GM03348 (cell line): ENCODE data around the gene ABCG4.

Experiments
- DNase-seq: peaks from one replicate; pipeline ENCODE4 v3.0.0; 2012; ENCODE audit warnings: low spot score

ABCG4 gene

GRCh38 chr11:119206511-119207414 is 57.9 kb downstream of the ABCG4 start:
- DNase-seq = peak; percentile 62

DNA sequence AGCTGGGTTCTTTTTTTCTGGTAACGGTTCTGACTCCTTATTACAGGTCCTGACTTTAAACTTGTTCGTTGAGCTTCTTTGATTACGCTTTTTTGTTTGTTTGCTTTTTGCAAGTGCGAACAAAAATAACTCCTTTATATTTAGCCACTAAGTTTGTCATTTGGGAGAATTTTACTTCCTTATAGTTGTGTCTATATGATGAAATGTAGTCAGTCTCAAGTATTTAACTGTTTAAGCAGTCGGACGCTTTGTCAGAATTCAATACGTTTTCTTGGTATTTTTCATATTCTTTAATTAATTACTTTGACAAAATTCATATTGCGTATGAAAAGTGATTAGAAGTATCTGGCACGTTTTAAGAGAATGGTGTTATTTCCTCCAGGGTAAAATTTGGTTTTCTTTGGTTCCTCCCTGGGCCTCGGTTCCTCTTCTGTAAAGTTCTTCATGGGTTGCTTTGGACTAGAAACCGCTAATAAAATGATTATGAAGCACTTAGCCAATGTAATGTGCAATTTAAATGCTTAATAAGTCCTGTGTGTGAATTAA is 58.6 kb downstream of the ABCG4 start:
- DNase-seq = no peak

GRCh38 chr11:119209186-119209585 is 60.3 kb downstream of the ABCG4 start:
- no peak for DNase-seq

DNA sequence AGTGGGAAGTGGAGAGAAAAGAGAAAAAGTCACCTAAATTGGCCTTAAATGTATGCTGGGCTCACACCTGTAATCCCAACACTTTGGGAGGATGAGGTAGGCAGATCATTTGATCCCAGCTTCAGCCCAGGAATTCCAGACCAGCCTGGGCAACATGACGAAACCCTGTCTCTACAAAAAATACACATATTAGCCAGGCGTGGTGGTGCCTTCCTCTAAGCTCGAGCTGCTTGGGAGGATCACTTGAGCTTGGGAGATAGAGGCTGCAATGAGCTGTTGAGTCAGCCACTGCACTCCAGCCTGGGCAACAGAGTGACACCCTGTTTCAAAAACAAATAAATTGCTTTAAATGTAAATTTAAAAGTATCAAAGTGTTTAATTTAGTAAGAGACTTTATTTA is 61.2 kb downstream of the ABCG4 start:
- no peak for DNase-seq
